HG03175 (cell line): ENCODE results near the gene MRPL49.
A peak's percentile ranks its signal among the peaks of the same experiment; 100 is the strongest.
"Not testable (repeated sequence)": the region's sequence is repeated elsewhere in the genome, so short reads cannot be mapped to it uniquely, and the experiment has no call there.

Experiments used
- ATAC-seq: cut with Tn5 transposase; IDR thresholded peaks from one replicate; pipeline ENCODE4 v1.9.1; 2021; ENCODE audit warnings: mild to moderate bottlenecking, moderate library complexity; ENCODE audit not compliant: unreplicated experiment

The MRPL49 gene

GRCh38 chr11:65117206-65118096 is 4.7 kb upstream of the MRPL49 start, which contains the start of gene ZNHIT2:
Gene ZNHIT2 (minus strand): TSS chr11:65117701. CDS start chr11:65117653, 48 bp downstream.
- ATAC-seq = peak; percentile 58

GRCh38 chr11:65118097-65118837 is 3.9 kb upstream of the MRPL49 start:
- ATAC-seq = no peak

GRCh38 chr11:65118891-65119669 is 3.0 kb upstream of the MRPL49 start:
- not testable (repeated sequence) for ATAC-seq

GRCh38 chr11:65119670-65119995 is 2.5 kb upstream of the MRPL49 start:
- no peak for ATAC-seq

- no peak for ATAC-seq
These were observed 1.3 kb upstream of the MRPL49 start for GRCh38 chr11:65120831-65121230.

GRCh38 chr11:65121447-65121864 is 665 bp upstream of the MRPL49 start:
- no peak for ATAC-seq

GRCh38 chr11:65124480-65125196 is 2.5 kb downstream of the MRPL49 start:
- no peak for ATAC-seq

GRCh38 chr11:65125197-65126056 is 3.3 kb downstream of the MRPL49 start:
- no peak for ATAC-seq

GRCh38 chr11:65126624-65127274 is 4.6 kb downstream of the MRPL49 start:
- no peak for ATAC-seq

- ATAC-seq = no peak
These were observed 5.5 kb downstream of the MRPL49 start for GRCh38 chr11:65127473-65128181.

GRCh38 chr11:65128182-65129145 is 6.3 kb downstream of the MRPL49 start:
- ATAC-seq = no peak

- no peak for ATAC-seq
These were observed 7.7 kb downstream of the MRPL49 start for GRCh38 chr11:65129649-65130441.

- no peak for ATAC-seq
These were observed 8.7 kb downstream of the MRPL49 start for GRCh38 chr11:65130631-65131416.

GRCh38 chr11:65131417-65131776 is 9.3 kb downstream of the MRPL49 start:
- no peak for ATAC-seq

- ATAC-seq = no peak
These were observed 9.7 kb downstream of the MRPL49 start for GRCh38 chr11:65131895-65132237.
